Stimulated activated CD4-positive, alpha-beta T cell treated with anti-CD3 and anti-CD28 coated beads, TNF-alpha, amount 100 ng/mL, for 4 hours (primary cell): ENCODE measurements around the gene TBC1D17.
A peak's percentile ranks its signal among the peaks of the same experiment; 100 is the strongest.

Experiments
- DNase-seq, 3 experiments: peaks; one replicate each; pipeline ENCODE4 v3.0.0-alpha.2; 2020; ENCODE audit warnings: low read depth in 3 of 3

The TBC1D17 gene

DNA sequence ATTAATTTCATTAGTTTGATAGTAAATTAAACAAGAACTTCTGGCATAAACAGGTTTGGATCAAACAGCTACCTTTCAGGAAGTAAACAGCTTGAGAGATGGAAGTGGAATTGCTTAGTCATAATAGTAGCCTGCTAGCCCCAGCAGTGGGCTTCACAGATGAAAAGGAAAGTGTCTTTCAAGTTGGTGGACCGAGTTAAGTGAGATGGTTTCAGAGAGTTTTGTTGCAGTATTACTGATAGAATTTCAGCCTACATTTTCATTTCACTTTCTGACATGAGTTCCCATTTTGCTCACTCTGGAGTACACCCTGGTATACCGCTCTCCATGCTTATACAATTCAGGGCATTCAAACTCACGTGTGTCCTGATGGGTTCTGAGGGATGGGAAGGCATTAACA lies 28.6 kb upstream of the TBC1D17 start:
- DNase-seq: no peak

DNA sequence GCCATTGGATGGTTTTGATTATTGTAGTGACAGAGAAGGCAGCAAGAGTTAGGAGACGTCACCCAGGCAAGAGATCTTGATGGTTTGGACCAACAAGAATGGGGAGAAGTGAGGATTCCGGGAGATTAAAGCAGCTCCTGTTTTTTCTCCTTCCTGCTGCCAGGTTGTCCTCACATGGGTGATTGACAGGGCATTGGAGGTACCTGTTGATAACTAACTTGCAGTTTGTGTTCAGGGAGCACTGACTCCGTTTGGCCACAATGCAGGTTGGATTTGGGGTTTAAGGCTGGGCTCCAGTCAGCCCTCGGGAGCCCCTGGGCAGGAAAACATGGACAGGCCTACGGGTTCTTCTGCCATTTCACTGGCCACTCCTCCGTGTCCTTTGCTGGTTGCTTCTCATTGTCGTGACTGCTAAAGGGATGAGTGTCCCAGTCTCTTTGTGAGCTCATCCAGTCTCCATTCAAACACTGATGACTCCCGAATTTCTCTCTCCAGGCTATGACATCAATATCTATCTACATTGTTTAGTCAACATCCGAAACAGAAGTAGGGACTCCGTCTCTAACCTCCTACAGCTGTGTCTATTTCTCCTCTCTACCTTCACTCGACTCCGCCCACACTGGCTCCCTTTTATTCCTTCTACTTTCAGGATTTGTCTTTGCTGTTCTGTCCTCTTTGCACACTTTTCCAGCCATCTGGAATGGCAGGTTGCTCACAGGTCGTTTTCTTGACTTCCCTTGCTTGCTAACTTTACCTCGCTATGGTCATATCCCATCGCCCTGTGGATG lies 27.9 kb upstream of the TBC1D17 start:
- no peak for DNase-seq

DNA sequence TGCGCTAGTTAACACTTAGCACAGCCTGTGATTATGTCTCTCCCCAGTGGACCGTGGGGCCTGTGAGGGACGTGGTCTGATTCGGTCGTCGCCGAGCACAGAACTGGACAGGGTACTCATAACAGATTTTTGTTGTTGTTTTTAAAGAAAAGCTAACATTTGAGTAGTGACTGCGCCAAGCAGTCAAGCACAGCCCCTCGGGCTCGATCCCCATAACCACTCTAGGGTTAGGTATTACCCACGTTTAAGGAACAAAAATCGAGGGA lies 27.3 kb upstream of the TBC1D17 start:
- no peak for DNase-seq

DNA sequence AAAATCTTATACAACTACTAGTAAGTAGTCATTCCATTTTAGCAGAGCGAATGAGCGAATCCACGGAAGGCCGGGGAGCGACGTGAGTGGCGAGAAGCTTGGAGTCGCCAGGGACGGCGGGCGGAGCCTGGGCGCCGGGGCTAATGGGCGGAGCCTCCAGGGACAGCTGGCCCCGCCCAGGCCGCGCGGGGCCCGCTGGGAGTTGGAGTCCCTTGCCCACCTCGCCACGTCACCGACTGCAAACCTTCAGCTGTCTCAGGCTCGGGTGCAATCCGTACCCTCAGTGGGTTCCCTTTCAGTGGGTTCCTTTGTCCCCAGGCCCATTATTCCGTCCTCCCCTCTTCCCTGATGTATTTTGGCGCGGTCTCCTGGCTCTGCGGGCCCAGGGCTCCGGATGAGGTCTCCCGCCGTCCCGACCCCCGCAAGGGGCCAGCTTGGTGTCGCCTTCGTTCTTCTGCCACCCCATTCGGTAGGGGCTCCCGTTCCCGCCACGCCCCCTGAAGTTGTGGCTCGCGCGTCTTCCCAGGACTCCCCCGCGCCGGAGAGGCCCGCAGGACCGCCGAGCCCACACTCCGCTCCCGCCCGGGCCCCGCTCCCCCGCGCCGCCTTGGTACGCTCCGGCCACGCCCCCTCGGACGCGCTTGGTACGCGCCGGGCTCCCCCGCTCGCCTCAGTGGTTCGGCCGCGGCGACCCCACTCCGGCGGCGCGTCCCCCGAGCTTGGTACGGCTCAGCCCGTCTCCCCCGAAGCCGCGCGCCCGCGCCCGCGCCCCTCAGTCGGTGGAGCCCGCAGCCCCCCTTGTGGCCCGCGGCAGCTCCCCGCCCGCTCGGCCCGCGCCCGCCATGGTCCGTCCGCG lies 26.8 kb upstream of the TBC1D17 start, which contains the start of gene PTOV1:
Gene PTOV1, plus strand, starts transcription at position 673 of the 856 bp plus-strand sequence.
- DNase-seq: peak; percentile 77 to 80 (median 79)

DNA sequence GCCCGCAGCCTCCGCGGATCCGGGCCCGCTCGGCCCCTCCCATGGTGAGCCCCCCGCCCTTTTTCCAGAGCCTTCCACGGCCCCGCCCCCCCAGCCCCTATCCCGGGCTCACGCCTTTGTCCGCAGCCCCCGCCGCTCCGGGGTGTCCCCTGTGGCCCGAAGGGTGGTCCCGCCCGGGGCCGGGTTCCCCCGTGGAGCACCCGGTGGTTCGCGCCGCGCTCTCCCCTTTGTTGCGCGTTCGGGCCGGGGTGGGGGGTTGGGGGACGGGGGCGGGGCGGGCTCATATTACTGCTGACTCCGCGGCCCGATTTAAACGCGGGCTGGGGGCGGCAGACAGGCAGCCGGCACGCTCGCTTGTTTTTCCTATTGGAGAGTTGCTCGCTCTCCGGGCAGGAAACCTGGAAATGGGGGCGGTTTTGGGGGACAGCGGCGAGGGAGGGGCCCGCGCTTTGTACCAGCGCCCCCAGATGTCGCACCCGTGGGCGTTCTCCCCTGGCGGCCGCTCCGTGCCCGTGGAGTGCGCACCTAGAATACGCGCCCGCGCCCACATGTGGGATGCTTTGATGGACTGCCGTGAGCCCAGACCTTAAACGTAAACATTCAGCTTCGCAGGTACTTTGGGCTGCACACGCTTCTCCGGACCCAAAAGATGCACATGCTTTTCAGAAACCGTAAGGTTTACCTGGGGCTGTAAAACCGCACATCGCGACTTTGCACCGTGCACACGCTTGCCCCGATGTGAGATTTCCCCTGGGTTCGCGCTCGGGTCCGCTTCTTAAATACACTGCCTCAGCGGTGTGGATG lies 25.8 kb upstream of the TBC1D17 start:
- no peak for DNase-seq

DNA sequence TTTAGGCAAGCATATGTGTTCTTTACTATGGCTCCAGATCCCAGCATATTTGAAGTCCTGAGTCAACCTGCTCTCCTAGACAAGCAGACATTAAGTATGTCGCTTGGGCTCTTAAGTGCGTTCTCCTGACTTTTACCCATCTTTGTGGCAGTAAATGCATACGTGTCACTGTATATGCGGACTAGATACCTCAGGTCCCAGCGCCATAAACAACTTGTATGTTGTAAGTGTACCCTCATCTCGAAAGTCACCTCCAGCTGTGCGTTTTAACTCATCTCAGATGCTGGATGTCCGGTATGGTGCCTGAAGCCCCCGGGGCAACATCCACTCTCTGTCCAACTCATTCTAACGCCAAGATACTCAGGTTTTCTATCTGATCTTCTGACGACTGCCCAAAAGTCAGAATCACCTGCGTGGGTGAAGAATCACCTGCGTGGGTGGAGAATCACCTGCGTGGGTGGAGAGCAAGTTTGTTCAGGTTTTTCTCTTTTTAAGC lies 24.8 kb upstream of the TBC1D17 start:
- no peak for DNase-seq

DNA sequence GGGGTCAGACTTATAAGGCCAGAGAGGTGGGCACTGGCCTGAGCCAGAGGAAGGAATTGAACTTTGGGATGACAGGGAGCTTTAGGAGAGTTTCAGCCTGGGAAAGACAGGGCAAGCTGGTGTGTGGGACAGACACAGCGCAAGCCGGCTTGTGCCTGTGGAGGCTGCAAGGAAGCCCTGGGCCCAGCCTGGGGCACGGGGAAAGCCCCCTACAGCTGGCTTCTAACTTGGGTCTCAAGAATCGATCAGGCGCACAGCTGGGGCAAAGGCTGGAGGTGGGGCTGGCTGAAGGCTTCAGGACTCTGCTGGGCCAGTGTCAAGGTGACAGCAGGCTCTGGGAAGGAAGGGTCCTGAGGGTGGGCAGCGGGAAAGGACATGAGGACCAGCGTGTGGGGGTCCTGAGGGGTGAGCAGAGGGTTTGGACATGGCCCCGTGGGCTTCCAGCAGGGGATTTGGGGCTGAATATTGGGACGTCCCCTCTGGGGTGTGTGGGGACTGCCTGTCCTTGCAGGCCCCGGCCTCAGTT lies 23.6 kb upstream of the TBC1D17 start:
- DNase-seq: no peak

DNA sequence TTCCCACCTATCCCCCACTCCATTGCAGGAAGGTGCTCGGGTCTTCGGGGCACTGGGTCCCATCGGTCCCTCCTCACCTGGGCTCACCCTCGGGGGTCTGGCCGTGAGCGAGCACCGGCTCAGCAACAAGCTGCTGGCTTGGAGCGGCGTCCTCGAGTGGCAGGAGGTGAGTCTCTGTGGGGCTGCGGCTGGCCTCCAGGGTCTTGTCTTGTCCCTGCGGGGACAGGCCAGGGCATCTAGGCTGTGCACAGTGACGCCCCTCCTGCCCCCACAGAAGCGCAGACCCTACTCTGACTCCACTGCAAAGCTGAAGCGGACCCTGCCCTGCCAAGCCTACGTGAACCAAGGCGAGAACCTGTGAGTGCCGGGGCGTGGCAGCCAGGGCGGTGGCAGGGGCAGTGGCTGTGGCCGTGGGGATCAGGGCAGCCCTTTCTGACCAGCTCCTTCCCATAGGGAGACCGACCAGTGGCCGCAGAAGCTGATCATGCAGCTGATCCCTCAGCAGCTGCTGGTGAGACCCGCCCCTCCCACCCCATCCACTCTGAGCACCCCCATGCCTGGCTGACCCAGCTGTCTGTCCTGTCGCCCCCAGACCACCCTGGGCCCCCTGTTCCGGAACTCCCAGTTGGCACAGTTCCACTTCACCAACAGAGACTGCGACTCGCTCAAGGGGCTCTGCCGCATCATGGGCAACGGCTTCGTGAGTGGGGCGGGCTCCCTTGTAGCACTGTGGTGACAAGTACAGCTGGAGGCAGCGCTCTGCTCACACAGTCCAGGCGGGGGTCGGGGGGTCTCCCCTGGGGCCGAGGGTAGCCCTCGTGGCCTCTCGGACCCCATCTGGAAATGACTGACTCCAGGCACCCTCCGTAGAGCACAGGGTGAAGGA lies 22.9 kb upstream of the TBC1D17 start:
- no peak for DNase-seq

DNA sequence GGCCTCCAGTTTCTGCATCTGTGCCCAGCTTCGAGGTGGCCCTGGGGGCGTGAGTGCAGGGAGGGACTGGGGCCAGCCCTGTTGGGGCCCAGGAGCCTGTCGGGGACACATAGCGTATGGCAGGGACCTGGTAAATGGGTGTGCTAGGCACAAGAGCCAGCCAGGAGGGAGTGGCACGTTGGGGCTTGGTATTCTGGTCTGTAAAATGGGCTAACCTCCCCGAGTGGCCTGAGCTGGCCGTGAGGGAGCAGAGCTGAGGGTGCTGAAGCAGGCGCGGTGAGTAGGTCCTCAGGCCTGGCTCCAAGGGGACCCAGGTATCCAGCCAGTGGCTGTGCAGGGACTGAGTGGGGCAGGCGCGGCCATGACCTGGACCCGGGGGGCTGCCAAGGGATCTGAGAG lies 22.2 kb upstream of the TBC1D17 start:
- DNase-seq: no peak

DNA sequence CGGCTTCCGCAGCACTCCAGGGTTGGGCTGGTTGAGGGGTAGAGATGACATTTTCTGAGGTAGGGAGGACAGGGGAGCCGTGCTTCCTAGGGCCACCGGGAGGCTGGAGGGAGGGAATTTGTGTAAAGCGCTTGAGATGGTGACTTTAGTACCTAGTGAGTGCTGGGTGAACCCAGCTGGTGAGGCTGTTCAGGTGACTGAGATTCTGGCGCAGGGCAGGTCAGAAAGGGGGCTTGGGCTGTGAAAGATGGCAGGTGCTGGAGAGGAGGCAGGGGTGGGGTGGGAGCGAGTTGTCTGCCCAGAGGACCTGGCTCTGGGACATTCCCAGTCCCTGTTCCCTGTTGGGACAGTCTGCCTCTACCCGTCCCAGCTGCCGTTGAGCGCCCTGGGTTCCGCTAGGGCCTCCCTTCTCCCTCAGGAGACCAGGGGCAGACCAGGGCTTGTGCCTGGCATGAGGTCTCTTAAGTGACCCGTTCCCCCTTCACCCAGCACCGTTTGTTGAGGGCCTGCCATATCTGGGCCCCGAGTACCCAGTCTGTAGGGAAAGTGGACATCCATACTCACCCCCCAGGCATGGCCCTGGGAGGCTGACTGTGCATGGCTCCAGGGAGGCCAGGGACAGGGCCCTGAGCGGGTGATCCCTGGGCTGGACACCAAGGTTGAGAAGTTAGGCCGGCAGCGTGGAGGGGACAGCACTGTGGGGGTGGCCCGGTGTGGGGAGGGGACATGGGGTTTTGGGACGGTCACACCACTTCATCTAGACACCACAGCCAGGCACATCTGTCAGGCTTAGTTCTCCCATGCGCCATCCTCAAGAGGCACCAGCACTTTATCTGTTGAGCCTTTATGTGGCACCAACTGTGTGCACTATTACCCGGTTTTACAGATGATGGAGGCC lies 21.6 kb upstream of the TBC1D17 start:
- no peak for DNase-seq

DNA sequence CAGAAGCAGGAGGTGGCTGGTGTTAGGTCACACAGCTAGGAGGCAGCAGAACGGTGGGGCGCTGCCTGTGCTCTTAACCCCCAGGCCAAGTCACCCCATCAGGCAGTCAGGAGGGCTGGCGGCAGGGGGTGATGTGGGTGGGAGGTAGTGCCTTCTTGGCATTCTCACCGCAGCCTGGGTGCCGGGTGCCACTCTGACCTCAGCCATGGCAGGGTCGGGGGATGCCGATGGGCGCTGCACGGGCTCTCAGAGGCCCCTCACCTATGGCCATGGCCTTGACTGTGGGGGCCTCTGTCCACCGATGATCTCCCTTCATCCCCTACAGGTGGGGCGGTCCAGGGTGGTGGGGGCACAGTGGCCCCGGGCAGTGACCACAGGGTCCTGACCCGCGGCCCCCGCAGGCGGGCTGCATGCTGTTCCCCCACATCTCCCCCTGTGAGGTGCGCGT lies 20.9 kb upstream of the TBC1D17 start:
- DNase-seq: no peak

DNA sequence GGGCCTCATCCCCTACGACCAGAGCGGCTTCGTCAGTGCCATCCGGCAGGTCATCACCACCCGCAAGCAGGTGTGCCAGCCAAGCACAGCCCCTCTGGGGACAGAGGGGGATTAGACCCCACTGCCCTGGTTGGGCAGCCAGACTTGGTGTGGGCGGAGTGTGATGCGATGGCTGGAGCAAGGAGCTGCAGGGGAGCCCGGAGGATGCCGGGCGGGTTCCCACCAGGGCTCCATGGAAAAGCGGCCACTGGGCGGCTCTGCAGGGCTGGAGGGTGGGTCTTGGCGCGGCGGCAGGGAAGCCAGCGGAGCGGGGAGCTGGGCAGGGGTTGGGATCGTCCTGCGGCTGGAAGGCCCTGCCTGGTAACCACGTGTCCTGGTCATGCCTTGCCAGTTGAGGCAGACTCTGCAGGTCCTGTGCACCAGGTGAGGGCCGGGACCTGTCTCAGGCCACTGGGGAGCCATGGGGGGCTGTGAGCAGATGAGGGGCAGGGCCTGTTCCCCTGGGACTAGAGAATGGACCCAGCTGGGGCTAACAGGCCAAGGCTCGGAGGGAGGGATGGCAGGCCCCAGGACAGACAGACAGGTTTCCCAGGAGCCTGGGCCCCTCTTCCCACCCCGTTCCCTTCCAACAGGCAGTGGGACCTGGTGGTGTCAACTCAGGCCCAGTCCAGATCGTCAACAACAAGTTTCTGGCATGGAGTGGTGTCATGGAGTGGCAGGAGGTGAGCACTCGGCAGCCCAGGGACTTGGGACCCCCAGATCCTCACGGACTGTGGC lies 20.3 kb upstream of the TBC1D17 start:
- no peak for DNase-seq

DNA sequence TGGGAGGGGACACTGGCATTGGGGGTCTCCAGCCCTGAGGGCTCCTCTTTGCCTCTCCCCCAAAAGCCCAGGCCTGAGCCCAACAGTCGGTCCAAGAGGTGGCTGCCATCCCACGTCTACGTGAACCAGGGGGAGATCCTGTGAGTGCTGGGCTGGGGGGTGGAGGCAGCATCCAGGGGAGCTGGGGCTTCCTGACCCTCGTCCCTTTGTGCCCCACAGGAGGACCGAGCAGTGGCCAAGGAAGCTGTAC lies 19.7 kb upstream of the TBC1D17 start:
- DNase-seq: no peak

DNA sequence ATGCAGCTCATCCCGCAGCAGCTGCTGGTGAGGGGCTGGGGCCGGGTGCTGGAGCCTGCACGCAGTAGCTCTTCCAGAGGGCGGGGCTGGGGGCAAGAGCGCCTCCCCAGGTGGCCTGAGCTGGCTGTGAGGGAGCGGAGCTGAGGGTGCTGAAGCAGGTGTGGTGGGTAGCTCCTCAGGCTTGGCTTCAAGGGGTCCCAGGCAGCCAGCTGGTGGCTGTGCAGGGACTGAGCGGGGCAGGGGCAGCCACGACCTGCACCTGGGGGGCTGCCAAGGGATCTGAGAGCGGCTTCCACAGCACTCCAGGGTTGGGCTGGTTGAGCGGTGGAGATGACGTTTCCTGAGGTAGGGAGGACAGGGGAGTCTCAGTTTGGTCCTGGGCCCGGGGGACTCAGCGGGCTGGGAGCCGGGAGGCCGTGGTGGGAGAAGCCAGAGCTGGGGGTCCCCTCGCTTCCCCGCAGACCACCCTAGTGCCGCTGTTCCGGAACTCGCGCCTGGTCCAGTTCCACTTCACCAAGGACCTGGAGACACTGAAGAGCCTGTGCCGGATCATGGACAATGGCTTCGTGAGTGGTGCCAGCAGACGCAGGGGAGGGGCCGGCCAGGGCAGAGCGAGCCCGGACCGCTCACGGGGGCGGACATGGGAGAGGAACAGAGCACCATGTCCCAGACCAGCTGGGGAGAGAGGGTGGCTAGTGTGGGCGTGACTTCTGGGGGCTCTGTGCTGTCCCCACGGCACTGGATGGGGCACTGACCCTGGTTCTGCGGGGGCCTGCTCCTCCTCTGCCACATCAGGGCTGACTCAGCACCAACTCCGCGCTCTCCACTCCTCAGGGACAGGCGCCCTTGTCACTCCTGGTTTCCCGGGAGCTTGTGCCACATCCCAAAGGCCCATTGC lies 19.2 kb upstream of the TBC1D17 start:
- DNase-seq: no peak

DNA sequence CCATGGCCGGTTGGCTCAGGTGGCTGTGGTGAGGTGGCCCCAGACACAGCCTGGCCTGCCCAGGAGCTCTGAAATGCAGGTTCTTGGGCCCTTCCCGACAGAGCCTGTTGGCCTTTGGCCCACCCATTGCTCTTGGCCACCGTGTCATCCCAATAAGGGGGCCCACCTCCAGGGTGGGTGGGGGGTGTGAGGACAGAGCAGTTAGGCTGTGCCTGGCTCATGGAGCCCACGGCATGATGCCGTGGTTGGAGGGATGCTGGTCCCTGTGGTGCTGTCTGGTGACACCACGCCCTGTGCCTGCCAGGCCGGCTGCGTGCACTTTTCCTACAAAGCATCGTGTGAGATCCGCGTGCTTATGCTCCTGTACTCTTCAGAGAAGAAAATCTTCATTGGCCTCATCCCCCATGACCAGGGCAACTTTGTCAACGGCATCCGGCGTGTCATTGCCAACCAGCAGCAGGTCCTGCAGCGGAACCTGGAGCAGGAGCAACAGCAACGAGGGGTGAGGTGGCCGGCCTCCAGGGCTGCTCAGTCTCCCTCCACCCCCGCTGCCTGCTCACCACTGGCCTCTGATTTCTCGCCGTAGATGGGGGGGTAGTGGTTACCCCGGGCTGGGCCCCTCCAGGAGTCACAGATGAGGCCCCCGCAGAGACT lies 17.7 kb upstream of the TBC1D17 start:
- DNase-seq: no peak

DNA sequence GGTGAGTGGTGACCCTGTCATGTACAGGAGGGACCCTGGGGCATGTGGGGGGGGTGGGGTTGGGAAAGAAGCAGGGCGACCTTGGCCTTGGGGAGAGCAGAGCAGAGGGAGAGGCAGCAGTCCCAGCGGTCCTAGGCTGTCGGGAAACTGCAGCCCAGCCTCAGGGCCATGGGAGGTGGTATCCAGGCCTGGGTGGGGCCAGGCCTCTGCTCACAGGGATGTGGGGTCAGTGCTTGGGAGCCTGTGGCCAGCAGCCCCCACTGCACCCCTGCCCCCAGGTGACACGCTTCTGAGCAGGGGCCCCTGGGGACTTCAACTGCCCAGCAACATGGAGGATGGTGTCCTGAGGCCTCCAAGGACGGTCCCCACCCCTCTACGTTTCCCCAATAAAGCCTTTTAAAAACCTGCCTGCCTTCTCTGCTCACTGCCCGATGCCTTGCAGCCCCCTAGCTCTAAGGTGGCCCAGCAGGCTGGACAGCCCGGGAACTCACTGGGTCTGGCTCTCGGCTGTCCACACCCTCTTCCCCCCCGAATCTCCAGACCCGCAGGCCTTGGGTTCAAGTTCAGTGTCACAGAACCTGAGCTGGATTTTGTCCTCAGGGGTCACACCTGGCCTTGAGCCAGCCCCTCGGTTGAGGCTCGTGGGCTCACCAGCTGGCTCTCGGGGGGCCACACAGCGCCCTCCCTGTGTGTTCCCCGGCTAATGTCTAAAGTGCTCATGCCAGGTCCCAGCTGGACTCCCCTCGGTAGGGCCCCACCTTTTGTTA lies 17.0 kb upstream of the TBC1D17 start:
- no peak for DNase-seq

DNA sequence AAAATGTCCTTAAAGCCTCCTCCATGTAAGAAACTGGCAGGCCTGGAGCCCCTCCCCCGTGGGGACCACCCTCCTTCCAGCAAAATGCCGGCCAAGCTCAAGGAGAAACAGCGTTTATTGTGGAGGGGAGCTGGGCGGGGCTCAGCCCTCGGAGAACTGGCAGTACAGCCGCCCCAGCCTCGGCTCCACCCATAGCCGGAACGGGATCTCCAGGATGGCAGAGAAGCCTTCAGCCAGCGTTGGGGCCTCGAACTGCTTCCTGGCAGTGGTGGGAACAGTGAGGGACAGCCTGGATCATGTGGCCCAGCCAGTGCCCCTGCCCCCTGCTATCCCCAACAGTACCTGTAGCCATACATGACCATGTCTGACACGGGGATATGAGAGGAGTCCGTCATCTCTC lies 16.4 kb upstream of the TBC1D17 start:
- DNase-seq: no peak
